ENCODE measurements around the gene DHRS3. TPM values are rescaled to one million over a fixed set of nuclear protein-coding genes. Genes with fewer than 3 reads are reported as not detected.

Gene DHRS3
- total RNA-seq, 1 experiment from 2014 or later, result 154 TPM

GRCh38 chr1:12521096-12521495 is 96.9 kb downstream of the DHRS3 start:
- ChIA-PET CTCF (no interaction called here), POLR2A (ENCODE audit: unreplicated experiment) (no interaction called here)
- DNase-seq, result no peak
- no peaks in the 10 kb centered on the region for H3K27me3 ChIP-seq (ENCODE audit: insufficient read depth, low read depth)
- peaks cover 5% of the 10 kb centered on the region; the same call in 1 of the 2 replicates for H3F3A ChIP-seq (ENCODE audit: insufficient read depth, low read depth)
- no peaks in the 10 kb centered on the region for H3K36me3 ChIP-seq (ENCODE audit: low read depth)
- H4K20me1 ChIP-seq (ENCODE audit: insufficient read depth), result no peaks in the 10 kb centered on the region
- intact Hi-C loops (cut with micrococcal nuclease; ENCODE audit: unreplicated experiment), result no loop called here
- H2AFZ ChIP-seq, result no peak overlapping the region
- no peaks in the 10 kb centered on the region for H3K79me2 ChIP-seq (ENCODE audit: low read depth)
- no peaks in the 10 kb centered on the region for H3K9me3 ChIP-seq (ENCODE audit: insufficient read depth, low read depth)
- H3K4me3 ChIP-seq, result no peak overlapping the region
- BruUV-seq (replicated peaks), result no TSS peak
- no peak for TF ChIP-seq CTCF (conservative IDR thresholded peaks at IDR 0.05)
- TF ChIP-seq EZH2 (IDR thresholded peaks at IDR 0.05; ENCODE audit: low read depth), result no peak
- H3K4me2 ChIP-seq, result no peak overlapping the region
- H3K4me1 ChIP-seq (replicated peaks; ENCODE audit: insufficient read depth), result peaks cover 12% of the 10 kb centered on the region
- H3K27ac ChIP-seq, result no peak overlapping the region
- no peaks in the 10 kb centered on the region for H3K9me2 ChIP-seq (ENCODE audit: insufficient read depth)

- no peaks in the 10 kb centered on the region for H3K4me1 ChIP-seq (replicated peaks; ENCODE audit: insufficient read depth)
- intact Hi-C loops (cut with micrococcal nuclease; ENCODE audit: unreplicated experiment), result no loop called here
- no peaks in the 10 kb centered on the region for H3K9me3 ChIP-seq (ENCODE audit: insufficient read depth, low read depth)
- H2AFZ ChIP-seq, result no peak overlapping the region
- DNase-seq, result no peak
- no peaks in the 10 kb centered on the region for H4K20me1 ChIP-seq (ENCODE audit: insufficient read depth)
- no peaks in the 10 kb centered on the region for H3K79me2 ChIP-seq (ENCODE audit: low read depth)
- H3K27ac ChIP-seq, result no peak overlapping the region
- CTCF ChIA-PET, result no interaction called here
- no peaks in the 10 kb centered on the region for H3F3A ChIP-seq (ENCODE audit: insufficient read depth, low read depth)
- POLR2A ChIA-PET (ENCODE audit: unreplicated experiment), result no interaction called here
- BruUV-seq (replicated peaks), result no TSS peak
- no peaks in the 10 kb centered on the region for H3K9me2 ChIP-seq (ENCODE audit: insufficient read depth)
- no peak overlapping the region for H3K4me2 ChIP-seq
- H3K4me3 ChIP-seq, result no peak overlapping the region
- TF ChIP-seq CTCF (conservative IDR thresholded peaks at IDR 0.05), result no peak
- TF ChIP-seq EZH2 (IDR thresholded peaks at IDR 0.05; ENCODE audit: low read depth), result no peak
- H3K36me3 ChIP-seq (ENCODE audit: low read depth), result no peaks in the 10 kb centered on the region
- no peaks in the 10 kb centered on the region for H3K27me3 ChIP-seq (ENCODE audit: insufficient read depth, low read depth)
These were observed 98.2 kb downstream of the DHRS3 start for GRCh38 chr1:12519693-12520364.

- no peak overlapping the region for H3K4me2 ChIP-seq
- BruUV-seq (replicated peaks), result no TSS peak
- CTCF ChIA-PET, result no interaction called here
These were observed 98.9 kb downstream of the DHRS3 start for GRCh38 chr1:12518931-12519692.

More at GRCh38 chr1:12518931-12519692, 98.9 kb downstream of the DHRS3 start:
- intact Hi-C loops (cut with micrococcal nuclease; ENCODE audit: unreplicated experiment), result no loop called here
- H2AFZ ChIP-seq, result no peak overlapping the region
- no peaks in the 10 kb centered on the region for H3K36me3 ChIP-seq (ENCODE audit: low read depth)
- no peaks in the 10 kb centered on the region for H3K4me1 ChIP-seq (replicated peaks; ENCODE audit: insufficient read depth)
- H3K4me3 ChIP-seq, result no peak overlapping the region
- TF ChIP-seq EZH2 (IDR thresholded peaks at IDR 0.05; ENCODE audit: low read depth) (no peak), CTCF (conservative IDR thresholded peaks at IDR 0.05) (no peak)
- H3K9me3 ChIP-seq (ENCODE audit: insufficient read depth, low read depth), result no peaks in the 10 kb centered on the region
- no peaks in the 10 kb centered on the region for H3K27me3 ChIP-seq (ENCODE audit: insufficient read depth, low read depth)
- POLR2A ChIA-PET (ENCODE audit: unreplicated experiment), result no interaction called here
- H3F3A ChIP-seq (ENCODE audit: insufficient read depth, low read depth), result no peaks in the 10 kb centered on the region
- no peaks in the 10 kb centered on the region for H3K9me2 ChIP-seq (ENCODE audit: insufficient read depth)
- H3K79me2 ChIP-seq (ENCODE audit: low read depth), result no peaks in the 10 kb centered on the region
- H3K27ac ChIP-seq, result no peak overlapping the region
- no peak for DNase-seq
- no peaks in the 10 kb centered on the region for H4K20me1 ChIP-seq (ENCODE audit: insufficient read depth)

Small RNAs within 50 kb of the gene (microRNA-seq; reads per million reads assigned to microRNA genes)
- gene MIR6730 (ENCODE audit: borderline number of aligned reads, borderline replicate concordance), result not detected

Other genes starting within 250 kb of the DHRS3 start
- not detected in 2 replicates for gene AADACL4, start 25.9 kb upstream of the DHRS3 start, total RNA-seq (2021)
- not detected in 2 replicates for gene AADACL3, start 97.9 kb upstream of the DHRS3 start, total RNA-seq (2021)
- not detected in 2 replicates for gene CFAP107, start 128.0 kb upstream of the DHRS3 start, total RNA-seq (2021)
- not detected in 2 replicates for gene PRAMEF12, start 155.5 kb upstream of the DHRS3 start, total RNA-seq (2021)
- gene PRAMEF1, start 173.2 kb upstream of the DHRS3 start, total RNA-seq (2021), result not detected in 2 replicates
- not detected in 2 replicates for gene PRAMEF11, start 213.2 kb upstream of the DHRS3 start, total RNA-seq (2021)
- not detected in 2 replicates for gene HNRNPCL1, start 230.5 kb upstream of the DHRS3 start, total RNA-seq (2021)
- gene PRAMEF2, start 238.9 kb upstream of the DHRS3 start, total RNA-seq (2021), result not detected in 2 replicates

Data from PC-9 (cell line).